HepG2 (cell line): ENCODE measurements around the gene WDR93. TPM values are rescaled to one million over a fixed set of nuclear protein-coding genes. Genes with fewer than 3 reads are reported as not detected.
A peak's percentile ranks its signal among the peaks of the same experiment; 100 is the strongest.

Source experiments
- ATAC-seq: fragments of 200-7000 bp; cut with Tn5 transposase; 3 replicates; pipeline ENCODE4 v1.9.1; 2020; ENCODE audit warnings: mild to moderate bottlenecking, moderate library complexity
- BruUV-seq: library from RNA; stranded (reverse); fragments of 400-500 nt; replicated peaks from 2 replicates; lab custom pipeline; 2021; lab: Mats Ljungman, UMichigan
- CTCF ChIA-PET: fragments of 300-600 bp; formaldehyde crosslinking; extraction: SDS; loops from one replicate; lab custom pipeline; 2021; ENCODE audit warnings: low total read pairs, inconsistent platforms, low intra/inter-chr PET ratio; lab: Yijun Ruan, JAX
- POLR2A ChIA-PET: fragments of 350-600 bp; sonication (Branson Sonifier 250); formaldehyde crosslinking; loops from one replicate; lab custom pipeline; 2020; ENCODE audit warnings: antibody characterized with exemption, inconsistent platforms; lab: Yijun Ruan, JAX
- DNase-seq: peaks from one replicate; pipeline ENCODE4 v3.0.0-alpha.2; 2015; ENCODE audit warnings: low spot score
- FAIRE-seq: peaks from 3 replicates; lab custom pipeline; 2011; peaks lifted over from hg19 to GRCh38; lab: Jason Lieb, UNC
- H2AFZ ChIP-seq: one replicate; pipeline ENCODE4 v1.6.1; 2011; ENCODE audit warnings: low read length, inconsistent platforms
- H3K27ac ChIP-seq: fragments of 300-600 bp; 3 replicates; pipeline ENCODE4 v1.8.0; 2011; ENCODE audit warnings: mixed run types, mild to moderate bottlenecking, mixed read lengths, low read length, inconsistent platforms; ENCODE audit not compliant: insufficient read depth; ENCODE audit errors: extremely low read length
- H3K27me3 ChIP-seq, 2 experiments: fragments of 200-600 bp in 1 of 2; 2 replicates in 1 of 2; 3 replicates in 1 of 2; pipeline versions ENCODE4 v1.6.0 to v1.8.0; 2011; ENCODE audit warnings: low read length in 2 of 2, mild to moderate bottlenecking in 2 of 2, moderate library complexity in 2 of 2, inconsistent platforms in 1 of 2; ENCODE audit not compliant: insufficient read depth in 2 of 2, control insufficient read depth in 1 of 2
- H3K36me3 ChIP-seq, 2 experiments: fragments of 200-600 bp in 1 of 2; replicated peaks in 1 of 2; 2 replicates in 1 of 2; 3 replicates in 1 of 2; pipeline versions ENCODE4 v1.5.1 to v1.8.0; 2011; ENCODE audit warnings: low read length in 2 of 2, inconsistent platforms in 1 of 2; ENCODE audit not compliant: insufficient read depth in 2 of 2, control insufficient read depth in 1 of 2
- H3K4me1 ChIP-seq: 2 replicates; pipeline ENCODE4 v1.5.1; 2012; ENCODE audit warnings: low read length, inconsistent platforms; ENCODE audit not compliant: insufficient read depth
- H3K4me2 ChIP-seq: 2 replicates; pipeline ENCODE4 v1.6.0; 2011; ENCODE audit warnings: low read depth, low read length, inconsistent platforms
- H3K4me3 ChIP-seq, 3 experiments: fragments of 200-600 bp in 1 of 3; sonication (generic), shearing (Covaris generic) in 1 of 3; replicated peaks in 1 of 3; 2 replicates each; pipeline ENCODE4 v1.5.1; 2011 to 2016; ENCODE audit warnings: low read length in 3 of 3, inconsistent platforms in 2 of 3, low read depth in 2 of 3, mild to moderate bottlenecking in 2 of 3, control low read depth in 1 of 3, mixed read lengths in 1 of 3; ENCODE audit not compliant: insufficient read depth in 1 of 3
- H3K79me2 ChIP-seq: one replicate; pipeline ENCODE4 v1.6.1; 2011; ENCODE audit warnings: low read length, inconsistent platforms; ENCODE audit not compliant: insufficient read depth
- H3K9ac ChIP-seq: 2 replicates; pipeline ENCODE4 v1.6.0; 2011; ENCODE audit warnings: mild to moderate bottlenecking, low read depth, low read length, inconsistent platforms; ENCODE audit not compliant: insufficient read depth
- H3K9me3 ChIP-seq: 2 replicates; pipeline ENCODE4 v1.5.1; 2012; ENCODE audit warnings: mild to moderate bottlenecking, low read length
- H4K20me1 ChIP-seq: 2 replicates; pipeline ENCODE4 v1.6.0; 2011; ENCODE audit warnings: inconsistent platforms, mild to moderate bottlenecking, low read length, moderate library complexity; ENCODE audit not compliant: insufficient read depth
- CEBPB ChIP-seq: IDR thresholded peaks from 2 replicates; pipeline ENCODE4 v1.6.1; 2011; ENCODE audit warnings: low read depth, low read length, improper control_type of control experiment, borderline replicate concordance
- CHD4 ChIP-seq: fragments of 200-600 bp; sonication (generic); IDR thresholded peaks from 2 replicates; pipeline ENCODE4 v1.7.0; 2017; ENCODE audit warnings: mild to moderate bottlenecking, low read length, borderline replicate concordance
- E2F5 ChIP-seq: sonication (generic); formaldehyde crosslinking; conservative IDR thresholded peaks from 2 replicates; pipeline ENCODE4 v1.4.0; 2020; ENCODE audit warnings: missing genetic modification reagents
- HOXA9 ChIP-seq: sonication (generic); formaldehyde crosslinking; IDR thresholded peaks from 2 replicates; pipeline ENCODE4 v1.8.1; 2022; ENCODE audit warnings: missing genetic modification reagents, mild to moderate bottlenecking, moderate library complexity, borderline replicate concordance
- KDM6A ChIP-seq: IDR thresholded peaks from 2 replicates; pipeline ENCODE4 v1.6.1; 2016; ENCODE audit warnings: low read depth
- MLX ChIP-seq: IDR thresholded peaks from 2 replicates; pipeline ENCODE4 v1.6.1; 2016
- ZBTB20 ChIP-seq: sonication (generic); formaldehyde crosslinking; IDR thresholded peaks from 2 replicates; pipeline ENCODE4 v1.8.1; 2023; ENCODE audit warnings: missing genetic modification reagents, low read depth, mild to moderate bottlenecking, borderline replicate concordance
- ZBTB40 ChIP-seq, 2 experiments: fragments of 450-650 bp in 1 of 2; sonication (generic) in 1 of 2; formaldehyde crosslinking in 1 of 2; IDR thresholded peaks; 2 replicates each; pipeline versions ENCODE4 v1.6.1 to v1.8.0; 2016 to 2022; ENCODE audit warnings: antibody characterized with exemption in 1 of 2, mild to moderate bottlenecking in 1 of 2, missing genetic modification reagents in 1 of 2
- ZFP36L2 ChIP-seq: sonication (generic); formaldehyde crosslinking; IDR thresholded peaks from 2 replicates; pipeline ENCODE4 v1.4.0; 2020; ENCODE audit warnings: missing genetic modification reagents
- ZNF263 ChIP-seq: sonication (generic); formaldehyde crosslinking; IDR thresholded peaks from 2 replicates; pipeline ENCODE4 v1.4.0; 2020; ENCODE audit warnings: missing genetic modification reagents
- ZNF367 ChIP-seq: sonication (generic); formaldehyde crosslinking; IDR thresholded peaks from 2 replicates; pipeline ENCODE4 v1.4.0; 2020; ENCODE audit warnings: missing genetic modification reagents, borderline replicate concordance
- ZNF460 ChIP-seq: sonication (generic); formaldehyde crosslinking; IDR thresholded peaks from 2 replicates; pipeline ENCODE4 v1.5.1; 2020; ENCODE audit warnings: missing genetic modification reagents, mild to moderate bottlenecking, borderline replicate concordance
- WGBS: methylation state at CpG from one replicate; pipeline ENCODE4 v1.1.6; 2017; ENCODE audit warnings: low lambda C conversion rate; 5-methylcytosine and 5-hydroxymethylcytosine counted together
- in situ Hi-C: cut with HindIII; loops from 2 replicates; pipeline ENCODE4 v1.10.0; 2017; ENCODE audit warnings: low pct_unique_long_range_greater_than_20kb; ENCODE audit not compliant: extremely low pct_ligation_motif_present
- intact Hi-C: fragments of 100-400 bp; cut with micrococcal nuclease; formaldehyde crosslinking; loops from one replicate; pipeline ENCODE4 v1.10.0; 2022; ENCODE audit not compliant: unreplicated experiment
- polyA plus RNA-seq, 8 experiments: library from polyadenylated mRNA; depleted of rRNA in 3 of 8; stranded (reverse) in 7 of 8; unstranded in 1 of 8; fragments of >200 nt; fragmentation: Illumina TruSeq in 4 of 8; extraction: Trizol in 4 of 8; gene quantifications; 2 replicates each; pipeline versions ENCODE4 v1.2.1 to v1.2.3, GENCODE V29; 2011 to 2016; ENCODE audit warnings: low read depth in 4 of 8, missing spikeins in 1 of 8, mixed read lengths in 1 of 8; ENCODE audit not compliant: insufficient read depth in 1 of 8
- total RNA-seq, 5 experiments: library from RNA; depleted of rRNA; stranded (reverse); fragments of >200 nt; fragmentation: Illumina TruSeq; extraction: Trizol; gene quantifications; 2 replicates each; pipeline ENCODE4 v1.2.3, GENCODE V29; 2016; ENCODE audit warnings: low read depth in 1 of 5

The WDR93 gene
- total and polyA plus RNA-seq, 2 of the 13 experiments (the other 11 are each of a cell fraction or from before 2014, with no cell fraction given) = 0.07 TPM; not detected in 1

GRCh38 chr15:89776274-89777072 is 85.9 kb downstream of the WDR93 start, which contains the start of gene MESP2:
Gene MESP2 (plus strand): TSS chr15:89776332. CDS start chr15:89776358, 26 bp downstream.
- Histone ChIP-seq H3K9ac (no peak within 1 kb of the TSS), H3K36me3 (no peaks in the 10 kb centered on the region), H3K27ac (no peak within 1 kb of the TSS), H3K4me1 (peaks cover 39% of the 10 kb centered on the region), H3K9me3 (no peaks in the 10 kb centered on the region), H3K27me3 (peaks cover 2 to 8% of the 10 kb centered on the region in 2 experiments; a peak in 3 of 5 replicates), H3K79me2 (no peaks in the 10 kb centered on the region), H4K20me1 (no peaks in the 10 kb centered on the region), H3K4me3 (peak within 1 kb of the TSS in 1 of 3 experiments; percentile 29; a peak in 1 of 6 replicates), H3K4me2 (peak within 1 kb of the TSS; percentile 69), H2AFZ (no peak within 1 kb of the TSS)
- CTCF ChIA-PET = no interaction called here
- intact Hi-C loops = no loop called here
- in situ Hi-C loops = no loop called here
- BruUV-seq = no TSS peak
- 5% methylated on average over 4 of the region's 82 CpGs for WGBS
- POLR2A ChIA-PET = no interaction called here
- FAIRE-seq = peak; percentile 52
- peak; percentile 85 for ATAC-seq
- peak; percentile 67 for DNase-seq
- TF ChIP-seq ZFP36L2 (CRISPR knock-in tag) (no peak), MLX (CRISPR knock-in tag) (peak; percentile 27; the same call in 1 of the 2 replicates), ZNF263 (CRISPR knock-in tag) (0 out of 2 replicates have a peak, but pooled peaks have one; percentile 43), HOXA9 (CRISPR knock-in tag) (no peak), ZNF367 (CRISPR knock-in tag) (no peak), CHD4 (no peak), E2F5 (CRISPR knock-in tag) (peak; percentile 64; the same call in 1 of the 2 replicates), ZNF460 (CRISPR knock-in tag) (no peak), ZBTB20 (CRISPR knock-in tag) (peak; percentile 75; the same call in 1 of the 2 replicates), KDM6A (CRISPR knock-in tag) (no peak), ZBTB40 (IDR thresholded peaks at IDR 0.05) (no peak), ZBTB40 (CRISPR knock-in tag; IDR thresholded peaks at IDR 0.05) (0 out of 2 replicates have a peak, but pooled peaks have one; percentile 38), CEBPB (no peak)
